SJSA1 (cell line): ENCODE measurements around the gene FCN1. TPM values are rescaled to one million over a fixed set of nuclear protein-coding genes. Genes with fewer than 3 reads are reported as not detected.

ENCODE experiments used
- DNase-seq, 2 experiments: peaks; one replicate each; pipeline ENCODE4 v3.0.0-alpha.2; 2015 to 2020; ENCODE audit warnings: low spot score in 2 of 2, low read depth in 1 of 2
- H3K27ac ChIP-seq: fragments of 250-450 bp; sonication (Bioruptor Pico); 2 replicates; pipeline ENCODE4 v1.5.1; 2020; ENCODE audit warnings: mild to moderate bottlenecking, moderate library complexity
- H3K27me3 ChIP-seq: fragments of 250-450 bp; sonication (Bioruptor Pico); replicated peaks from 2 replicates; pipeline ENCODE4 v1.5.1; 2020; ENCODE audit warnings: mild to moderate bottlenecking, moderate library complexity
- H3K36me3 ChIP-seq: fragments of 250-450 bp; sonication (Bioruptor Pico); 2 replicates; pipeline ENCODE4 v1.5.1; 2020; ENCODE audit warnings: mild to moderate bottlenecking
- H3K4me1 ChIP-seq: fragments of 250-450 bp; sonication (Bioruptor Pico); replicated peaks from 2 replicates; pipeline ENCODE4 v1.6.1; 2021; ENCODE audit warnings: mild to moderate bottlenecking
- H3K4me3 ChIP-seq: fragments of 250-450 bp; sonication (Bioruptor Pico); 2 replicates; pipeline ENCODE4 v1.5.1; 2020; ENCODE audit warnings: mild to moderate bottlenecking
- H3K9me3 ChIP-seq: fragments of 250-450 bp; sonication (Bioruptor Pico); replicated peaks from 2 replicates; pipeline ENCODE4 v1.5.1; 2020; ENCODE audit warnings: mild to moderate bottlenecking
- total RNA-seq: library from RNA; depleted of rRNA; stranded (reverse); fragments of >200 nt; shearing (Covaris generic); gene quantifications from 2 replicates; pipeline ENCODE4 v1.2.3, GENCODE V29; 2014

Gene FCN1
- total RNA-seq, 1 experiment from 2014 or later = not detected

DNA sequence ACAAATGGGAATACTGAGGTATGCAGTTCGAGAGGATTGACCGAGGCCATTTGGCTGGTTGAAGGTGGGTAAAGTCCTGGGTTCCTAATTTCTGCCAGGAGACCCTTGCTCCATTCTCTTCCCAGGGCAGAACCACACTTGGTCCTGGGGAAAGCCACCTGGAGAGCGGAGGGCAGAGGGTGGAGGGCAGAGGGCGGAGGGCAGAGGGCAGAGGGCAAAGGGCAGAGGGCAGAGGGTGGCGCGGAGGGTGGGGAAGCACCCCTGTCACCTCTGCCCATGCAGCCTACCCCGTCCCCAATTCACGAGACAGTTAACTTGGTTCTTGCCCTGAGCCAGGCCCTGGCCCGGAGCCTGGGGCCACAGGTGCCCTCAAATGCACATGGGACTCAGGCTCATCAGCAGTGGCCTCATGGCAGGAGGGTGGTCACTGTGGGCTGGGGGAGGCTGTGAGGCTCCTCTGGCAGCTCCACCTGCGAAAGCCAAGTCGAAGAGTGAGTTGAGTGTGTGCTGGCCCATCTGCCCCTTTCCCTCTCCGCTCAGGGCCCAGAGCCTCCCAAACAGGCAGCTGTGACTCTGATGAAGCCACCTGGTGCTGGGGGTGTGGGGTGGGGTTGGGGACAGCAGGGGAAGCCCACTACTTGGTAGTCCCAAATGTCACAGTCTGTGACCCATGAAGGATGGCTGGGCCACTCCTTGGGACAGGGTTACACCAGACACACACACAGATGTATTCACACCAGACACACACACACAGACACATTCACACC, 28.0 kb upstream of the FCN1 start:
- Histone ChIP-seq H3K9me3 (no peaks in the 10 kb centered on the region), H3K4me3 (no peak overlapping the region), H3K27me3 (peaks cover 31% of the 10 kb centered on the region), H3K27ac (no peak overlapping the region), H3K36me3 (no peaks in the 10 kb centered on the region), H3K4me1 (no peaks in the 10 kb centered on the region)
- no peak for DNase-seq

- H3K27ac ChIP-seq = no peak overlapping the region
- no peak for DNase-seq
- H3K4me1 ChIP-seq = no peaks in the 10 kb centered on the region
- H3K4me3 ChIP-seq = no peak overlapping the region
- peaks cover 31% of the 10 kb centered on the region for H3K27me3 ChIP-seq
- no peaks in the 10 kb centered on the region for H3K36me3 ChIP-seq
- no peaks in the 10 kb centered on the region for H3K9me3 ChIP-seq
Observed at GRCh38 chr9:134944916-134945315, 27.2 kb upstream of the FCN1 start.

- no peak overlapping the region for H3K27ac ChIP-seq
- DNase-seq = no peak
- no peaks in the 10 kb centered on the region for H3K9me3 ChIP-seq
- H3K36me3 ChIP-seq = no peaks in the 10 kb centered on the region
- no peak overlapping the region for H3K4me3 ChIP-seq
- no peaks in the 10 kb centered on the region for H3K4me1 ChIP-seq
- H3K27me3 ChIP-seq = peaks cover 31% of the 10 kb centered on the region
Observed at GRCh38 chr9:134944351-134944802, 26.7 kb upstream of the FCN1 start.

- no peaks in the 10 kb centered on the region for H3K4me1 ChIP-seq
- H3K36me3 ChIP-seq = no peaks in the 10 kb centered on the region
- no peak for DNase-seq
- no peak overlapping the region for H3K27ac ChIP-seq
- no peak overlapping the region for H3K4me3 ChIP-seq
- H3K27me3 ChIP-seq = peaks cover 31% of the 10 kb centered on the region
- no peaks in the 10 kb centered on the region for H3K9me3 ChIP-seq
Observed at GRCh38 chr9:134943836-134944235, 26.1 kb upstream of the FCN1 start.

DNA sequence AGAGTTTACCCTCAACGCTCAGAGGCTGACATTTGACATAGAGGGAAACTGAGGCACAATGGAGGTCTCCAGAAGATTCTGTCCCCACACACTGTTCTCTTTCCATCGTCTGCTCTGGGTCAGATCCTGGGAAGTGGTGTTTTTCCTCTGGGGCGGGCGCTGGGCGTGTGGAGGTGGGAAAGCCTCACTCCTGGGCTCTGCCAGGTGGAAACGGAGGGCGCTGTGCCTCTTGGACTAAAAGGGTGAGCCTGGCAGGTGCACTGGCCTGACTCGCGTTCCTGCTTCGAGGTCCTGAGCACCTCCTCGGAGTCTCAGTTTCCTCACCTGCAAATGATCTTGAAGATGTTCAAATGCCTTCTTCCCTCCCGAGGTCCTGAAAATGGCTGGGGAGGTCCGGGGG, 25.7 kb upstream of the FCN1 start:
- DNase-seq = no peak
- Histone ChIP-seq H3K4me1 (no peaks in the 10 kb centered on the region), H3K36me3 (no peaks in the 10 kb centered on the region), H3K27me3 (peaks cover 31% of the 10 kb centered on the region), H3K4me3 (no peak overlapping the region), H3K27ac (no peak overlapping the region), H3K9me3 (no peaks in the 10 kb centered on the region)

DNA sequence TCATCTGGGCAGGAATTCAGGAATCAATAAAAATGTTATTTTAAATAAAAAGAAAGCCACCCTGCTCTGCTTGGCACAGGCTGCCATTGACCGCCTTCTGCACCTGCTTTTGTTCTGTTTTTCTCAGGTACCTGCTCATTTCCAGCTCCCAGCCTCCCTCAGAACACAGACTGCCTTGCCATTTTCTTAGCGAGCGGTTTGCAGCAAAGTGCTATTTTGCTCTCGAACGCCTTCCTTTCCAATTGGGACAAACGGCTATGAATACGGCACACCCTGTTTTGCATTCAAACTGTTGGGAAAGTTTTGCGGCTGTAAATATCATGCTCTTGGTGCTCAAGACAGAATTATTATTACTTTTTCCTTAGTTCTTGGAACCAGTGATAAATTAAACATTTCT, 25.1 kb upstream of the FCN1 start:
- Histone ChIP-seq H3K27me3 (peaks cover 30% of the 10 kb centered on the region), H3K9me3 (no peaks in the 10 kb centered on the region), H3K4me3 (no peak overlapping the region), H3K27ac (no peak overlapping the region), H3K36me3 (no peaks in the 10 kb centered on the region), H3K4me1 (no peaks in the 10 kb centered on the region)
- DNase-seq = no peak

DNA sequence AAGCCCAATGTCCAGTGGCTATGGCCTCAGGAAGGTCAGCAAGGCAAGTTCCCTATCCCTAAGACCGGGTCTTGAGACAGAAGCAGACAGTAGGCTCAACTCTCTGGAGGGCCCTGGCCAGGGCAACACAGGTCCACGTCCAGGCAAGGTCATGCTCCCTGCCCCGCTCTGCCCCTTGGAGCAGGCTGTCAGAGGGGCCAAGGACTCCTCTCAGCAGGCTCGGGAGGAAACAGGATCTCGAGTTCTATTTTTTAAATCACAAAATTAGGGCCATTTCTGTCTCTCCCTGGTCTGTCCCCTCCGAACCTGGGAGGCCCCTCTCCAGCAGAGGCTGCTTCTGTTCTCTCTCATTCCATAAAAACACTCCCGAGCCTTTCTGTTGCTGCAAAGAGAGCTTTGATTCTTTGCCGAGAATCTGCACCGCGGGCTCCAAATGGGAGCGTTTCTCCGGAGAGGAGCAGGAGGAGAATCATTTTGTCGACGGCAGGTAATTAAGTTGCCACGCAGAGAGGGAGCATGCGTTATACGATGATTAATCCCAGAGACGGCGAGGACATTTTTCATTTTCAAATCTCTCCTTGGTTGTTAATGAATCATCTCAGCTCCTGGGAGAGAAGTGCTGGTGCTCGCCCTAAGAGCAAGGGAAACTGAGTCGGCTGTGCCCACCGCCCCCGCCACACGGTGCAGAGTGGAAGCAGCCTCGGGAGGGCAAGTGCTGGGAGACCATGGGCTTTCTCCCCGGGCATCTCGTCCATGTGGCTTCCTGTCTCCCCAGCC, 24.5 kb upstream of the FCN1 start:
- Histone ChIP-seq H3K4me1 (no peaks in the 10 kb centered on the region), H3K27ac (no peak overlapping the region), H3K4me3 (no peak overlapping the region), H3K27me3 (peaks cover 33% of the 10 kb centered on the region), H3K36me3 (no peaks in the 10 kb centered on the region), H3K9me3 (no peaks in the 10 kb centered on the region)
- DNase-seq = no peak

DNA sequence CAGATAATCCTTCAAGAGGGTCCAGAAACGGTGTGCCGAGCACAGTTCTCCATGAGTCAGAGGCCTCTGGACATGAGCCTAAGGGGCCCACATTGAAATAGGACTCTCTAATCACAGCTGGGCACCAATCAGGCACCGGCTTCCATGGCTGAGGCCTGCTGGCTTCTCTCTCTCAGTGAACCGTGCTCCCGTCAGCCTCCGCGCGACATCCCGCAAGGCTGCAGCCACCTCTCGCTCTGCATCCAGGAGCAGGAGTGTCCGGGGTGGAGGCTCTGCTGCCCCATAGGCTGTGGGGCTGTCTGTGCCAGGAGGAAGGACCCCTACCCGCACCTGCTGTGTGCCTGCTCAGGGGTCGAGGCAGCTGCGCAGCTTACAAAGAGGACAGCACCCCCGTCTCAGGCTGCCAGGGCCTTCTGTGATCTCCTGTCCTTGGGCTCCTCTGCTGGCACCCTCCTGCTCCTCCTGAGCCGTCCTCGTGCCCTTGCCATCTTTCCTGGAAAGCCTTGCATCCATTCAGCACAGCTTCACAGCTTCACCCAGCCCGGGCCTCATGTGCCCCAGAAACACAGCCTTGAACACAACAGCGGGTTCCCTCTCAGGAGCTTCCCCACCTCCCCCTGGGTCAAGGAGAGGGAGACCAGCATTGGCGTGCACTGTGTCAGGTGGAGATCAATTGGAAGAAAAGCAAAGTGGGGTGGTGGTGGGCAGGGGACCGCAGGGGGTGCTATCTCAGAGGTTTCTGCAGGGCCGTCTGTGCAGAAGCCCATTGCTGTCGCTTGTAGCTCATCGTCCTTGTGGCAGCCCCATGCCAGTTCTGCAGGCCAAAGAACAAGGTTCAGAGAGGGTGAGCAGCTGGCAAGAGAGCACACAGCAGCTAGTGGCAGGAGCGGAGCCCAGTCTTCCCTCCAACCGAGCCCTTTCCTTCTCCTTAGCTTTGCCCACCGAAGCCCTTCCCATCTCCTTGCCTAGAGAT, 22.8 kb upstream of the FCN1 start:
- Histone ChIP-seq H3K4me1 (no peaks in the 10 kb centered on the region), H3K27ac (no peak overlapping the region), H3K9me3 (no peaks in the 10 kb centered on the region), H3K4me3 (no peak overlapping the region), H3K36me3 (no peaks in the 10 kb centered on the region), H3K27me3 (peaks cover 40% of the 10 kb centered on the region)
- DNase-seq = no peak

- no peaks in the 10 kb centered on the region for H3K9me3 ChIP-seq
- no peaks in the 10 kb centered on the region for H3K36me3 ChIP-seq
- peaks cover 40% of the 10 kb centered on the region for H3K27me3 ChIP-seq
- H3K27ac ChIP-seq = no peak overlapping the region
- no peak overlapping the region for H3K4me3 ChIP-seq
- H3K4me1 ChIP-seq = no peaks in the 10 kb centered on the region
- DNase-seq = no peak
Observed at GRCh38 chr9:134939836-134940235, 22.1 kb upstream of the FCN1 start.

GRCh38 chr9:134939080-134939733, 21.5 kb upstream of the FCN1 start:
- no peaks in the 10 kb centered on the region for H3K9me3 ChIP-seq
- no peak overlapping the region for H3K27ac ChIP-seq
- no peaks in the 10 kb centered on the region for H3K36me3 ChIP-seq
- peaks cover 37% of the 10 kb centered on the region for H3K27me3 ChIP-seq
- H3K4me3 ChIP-seq = no peak overlapping the region
- DNase-seq = no peak
- H3K4me1 ChIP-seq = no peaks in the 10 kb centered on the region

DNA sequence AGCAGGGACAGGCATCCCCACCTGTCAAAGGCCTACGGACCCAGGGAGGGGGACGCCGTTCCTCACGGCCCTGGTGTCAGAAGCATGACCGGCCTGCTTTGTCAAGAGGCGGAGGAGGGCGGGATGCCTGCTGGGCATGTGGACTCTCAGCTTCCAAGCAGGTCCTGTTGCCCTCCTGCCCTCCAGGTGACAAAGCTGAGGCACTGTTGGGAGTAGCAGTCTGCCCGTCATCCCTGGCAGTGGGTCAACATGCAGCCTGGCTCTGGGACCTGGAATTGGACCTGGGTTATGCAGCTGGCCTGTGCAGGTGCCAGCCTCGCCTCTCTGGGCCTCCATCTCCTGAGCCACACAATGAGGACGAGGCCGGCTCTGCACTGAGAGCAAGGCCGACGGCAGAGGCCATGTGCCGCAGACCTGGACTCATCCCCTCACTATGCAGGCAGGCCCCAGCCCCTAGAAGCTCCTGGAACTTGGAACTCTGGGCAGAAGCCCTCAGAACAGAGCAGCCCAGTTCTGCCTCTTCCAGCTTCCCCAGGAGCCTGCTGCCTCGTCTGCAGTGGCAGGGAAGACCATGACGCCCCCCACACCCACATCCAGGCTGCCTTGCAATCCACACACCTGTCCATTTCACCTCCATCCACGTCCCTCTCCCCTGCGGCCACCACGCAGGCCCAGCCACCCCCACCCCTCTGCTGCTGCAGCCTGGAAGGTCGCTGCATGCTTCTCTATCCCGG, 20.8 kb upstream of the FCN1 start:
- no peak for DNase-seq
- Histone ChIP-seq H3K27ac (no peak overlapping the region), H3K36me3 (no peaks in the 10 kb centered on the region), H3K4me1 (no peaks in the 10 kb centered on the region), H3K4me3 (no peak overlapping the region), H3K27me3 (peaks cover 39% of the 10 kb centered on the region), H3K9me3 (no peaks in the 10 kb centered on the region)

GRCh38 chr9:134937566-134938345, 20.0 kb upstream of the FCN1 start:
- Histone ChIP-seq H3K4me1 (no peaks in the 10 kb centered on the region), H3K4me3 (no peak overlapping the region), H3K27me3 (peaks cover 34% of the 10 kb centered on the region), H3K36me3 (no peaks in the 10 kb centered on the region), H3K27ac (no peak overlapping the region), H3K9me3 (no peaks in the 10 kb centered on the region)
- DNase-seq = no peak
